ENCODE measurements around the gene CHST11.

The CHST11 gene

GRCh38 chr12:104456417-104456949 lies at the start of gene CHST11:
Gene CHST11 (plus strand): TSS chr12:104456948.
- TF ChIP-seq CTCF (IDR thresholded peaks at IDR 0.05), result 0 out of 2 replicates have a peak, but pooled peaks have one; percentile 9

GRCh38 chr12:104407438-104407837 lies 49.3 kb upstream of the CHST11 start:
- no peak for TF ChIP-seq CTCF (IDR thresholded peaks at IDR 0.05)

- no peak for TF ChIP-seq CTCF (IDR thresholded peaks at IDR 0.05)
These were observed 48.8 kb upstream of the CHST11 start for GRCh38 chr12:104407922-104408321.

- TF ChIP-seq CTCF (IDR thresholded peaks at IDR 0.05), result no peak
These were observed 46.4 kb upstream of the CHST11 start for GRCh38 chr12:104410326-104410725.

GRCh38 chr12:104410786-104411185 lies 46.0 kb upstream of the CHST11 start:
- TF ChIP-seq CTCF (IDR thresholded peaks at IDR 0.05), result no peak

GRCh38 chr12:104411826-104412641 lies 44.7 kb upstream of the CHST11 start:
- TF ChIP-seq CTCF (IDR thresholded peaks at IDR 0.05), result no peak

- TF ChIP-seq CTCF (IDR thresholded peaks at IDR 0.05), result no peak
These were observed 44.1 kb upstream of the CHST11 start for GRCh38 chr12:104412681-104413080.
